SH-SY5Y (cell line): ENCODE data around the gene SMC1B.

Source experiments
- GATA2 ChIP-seq: IDR thresholded peaks from 2 replicates; pipeline ENCODE4 v1.6.1; 2011; ENCODE audit warnings: mild to moderate bottlenecking, low read depth, low read length
- GATA3 ChIP-seq: IDR thresholded peaks from 2 replicates; pipeline ENCODE4 v1.6.1; 2011; ENCODE audit warnings: low read depth, mild to moderate bottlenecking, low read length, moderate library complexity

DNA sequence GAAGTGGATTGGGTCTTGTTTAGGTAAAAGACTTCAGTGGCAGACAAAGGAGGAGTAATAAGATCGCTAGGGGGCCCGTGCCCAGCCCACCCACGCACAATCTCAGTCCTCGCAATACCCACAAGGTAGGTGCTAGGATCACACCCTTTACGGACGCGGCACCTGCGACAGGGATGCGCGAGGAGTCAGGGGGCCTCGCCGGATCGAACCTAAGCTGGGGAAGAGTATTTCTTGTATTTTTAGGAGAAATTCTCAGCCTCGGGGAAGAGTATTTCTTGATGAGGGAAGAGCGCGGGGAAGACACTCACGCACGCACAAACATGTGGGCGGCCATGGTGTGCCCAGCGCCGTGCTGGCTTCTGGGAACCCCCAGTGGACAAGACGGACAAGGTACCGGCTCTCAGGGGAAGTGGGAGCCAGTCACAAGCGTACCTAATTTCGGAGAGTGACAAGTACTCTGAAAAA, 104.4 kb downstream of the SMC1B start:
- TF ChIP-seq GATA2 (no peak), GATA3 (no peak)
